Fibroblast of villous mesenchyme (primary cell): ENCODE data around the gene ITIH5. TPM values are rescaled to one million over a fixed set of nuclear protein-coding genes. Genes with fewer than 3 reads are reported as not detected.

ENCODE experiments used
- DNase-seq: peaks from one replicate; pipeline ENCODE4 v3.0.0-alpha.2; 2010; ENCODE audit warnings: low read depth
- H3K4me3 ChIP-seq: 2 replicates; pipeline ENCODE4 v1.5.1; 2011; ENCODE audit warnings: low read depth, mild to moderate bottlenecking, low read length
- total RNA-seq: library from RNA; depleted of rRNA; stranded (reverse); fragments of >200 nt; gene quantifications from 2 replicates; pipeline ENCODE4 v1.2.3, GENCODE V29; 2012
- TF ChIP-seq, protein P1 (sequence below): IDR thresholded peaks from 2 replicates; pipeline ENCODE4 v1.5.1; 2012; ENCODE audit warnings: low read depth, mild to moderate bottlenecking, low read length; ENCODE audit not compliant: insufficient read depth

Gene ITIH5
- total RNA-seq, 1 donor, result 0.43 TPM

DNA sequence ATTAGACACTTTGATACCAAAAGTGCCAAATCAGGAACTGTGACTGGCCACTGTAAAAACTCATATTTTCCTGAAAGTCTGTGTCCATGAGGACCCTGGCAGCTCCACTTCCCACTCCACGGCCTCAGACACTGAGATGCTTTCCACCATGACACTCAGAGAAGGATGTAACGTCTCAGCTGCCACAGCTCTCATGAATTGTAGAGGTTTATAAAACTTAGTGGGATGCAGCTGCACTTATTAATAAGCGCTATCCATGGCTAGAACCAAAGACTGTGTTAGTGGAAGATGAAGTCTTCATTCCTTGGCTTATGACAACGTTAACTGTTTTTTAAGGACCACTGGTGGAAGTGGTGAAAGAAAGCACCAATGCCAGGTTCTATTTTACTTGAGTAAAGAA is 121.0 kb downstream of the ITIH5 start:
- DNase-seq, result no peak
- no peak overlapping the region for H3K4me3 ChIP-seq
- TF ChIP-seq, protein P1, sequence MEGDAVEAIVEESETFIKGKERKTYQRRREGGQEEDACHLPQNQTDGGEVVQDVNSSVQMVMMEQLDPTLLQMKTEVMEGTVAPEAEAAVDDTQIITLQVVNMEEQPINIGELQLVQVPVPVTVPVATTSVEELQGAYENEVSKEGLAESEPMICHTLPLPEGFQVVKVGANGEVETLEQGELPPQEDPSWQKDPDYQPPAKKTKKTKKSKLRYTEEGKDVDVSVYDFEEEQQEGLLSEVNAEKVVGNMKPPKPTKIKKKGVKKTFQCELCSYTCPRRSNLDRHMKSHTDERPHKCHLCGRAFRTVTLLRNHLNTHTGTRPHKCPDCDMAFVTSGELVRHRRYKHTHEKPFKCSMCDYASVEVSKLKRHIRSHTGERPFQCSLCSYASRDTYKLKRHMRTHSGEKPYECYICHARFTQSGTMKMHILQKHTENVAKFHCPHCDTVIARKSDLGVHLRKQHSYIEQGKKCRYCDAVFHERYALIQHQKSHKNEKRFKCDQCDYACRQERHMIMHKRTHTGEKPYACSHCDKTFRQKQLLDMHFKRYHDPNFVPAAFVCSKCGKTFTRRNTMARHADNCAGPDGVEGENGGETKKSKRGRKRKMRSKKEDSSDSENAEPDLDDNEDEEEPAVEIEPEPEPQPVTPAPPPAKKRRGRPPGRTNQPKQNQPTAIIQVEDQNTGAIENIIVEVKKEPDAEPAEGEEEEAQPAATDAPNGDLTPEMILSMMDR, result no peak

DNA sequence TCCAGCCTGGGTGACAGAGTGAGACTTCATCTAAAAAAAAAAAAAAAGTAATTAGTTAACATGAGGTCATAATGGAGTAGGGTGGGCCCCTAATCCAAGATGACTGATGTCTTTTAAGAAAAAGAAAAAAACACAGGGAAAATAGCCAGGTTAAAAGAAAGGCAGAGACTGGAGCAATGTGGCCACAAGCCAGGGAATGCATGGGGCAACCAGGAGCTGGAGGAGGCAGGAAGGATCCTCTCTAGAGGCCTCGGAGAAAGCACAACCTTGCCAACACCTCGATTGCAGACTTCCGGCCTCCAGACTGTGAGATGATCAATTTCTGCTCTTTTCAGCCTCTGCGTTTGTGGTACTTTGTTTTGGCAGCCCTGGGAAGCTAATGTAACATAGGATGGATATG is 121.5 kb downstream of the ITIH5 start:
- H3K4me3 ChIP-seq, result no peak overlapping the region
- no peak for DNase-seq
- TF ChIP-seq, protein P1, result no peak

DNA sequence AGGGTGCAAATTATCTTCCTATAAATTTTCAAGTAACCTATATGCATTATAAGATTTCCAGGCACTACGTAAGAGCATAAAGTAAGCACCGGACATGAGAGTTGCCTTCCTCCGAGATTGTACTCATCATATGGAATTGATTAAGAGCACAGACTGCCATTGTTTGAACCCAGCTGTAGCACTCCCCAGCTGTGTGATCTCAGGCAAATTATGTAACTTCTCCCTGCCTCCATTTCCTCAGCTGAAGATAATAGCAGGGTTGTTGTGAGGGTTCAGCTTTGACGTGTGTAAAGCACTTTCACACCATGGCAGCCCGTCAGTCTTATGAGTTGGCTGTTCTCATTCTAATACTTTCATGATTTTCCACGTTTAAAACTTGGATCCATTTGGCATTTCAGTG is 122.6 kb downstream of the ITIH5 start:
- H3K4me3 ChIP-seq, result no peak overlapping the region
- TF ChIP-seq, protein P1, result no peak
- DNase-seq, result no peak

GRCh38 chr10:7542189-7542914 is 124.4 kb downstream of the ITIH5 start:
- TF ChIP-seq, protein P1, result no peak
- DNase-seq, result no peak

DNA sequence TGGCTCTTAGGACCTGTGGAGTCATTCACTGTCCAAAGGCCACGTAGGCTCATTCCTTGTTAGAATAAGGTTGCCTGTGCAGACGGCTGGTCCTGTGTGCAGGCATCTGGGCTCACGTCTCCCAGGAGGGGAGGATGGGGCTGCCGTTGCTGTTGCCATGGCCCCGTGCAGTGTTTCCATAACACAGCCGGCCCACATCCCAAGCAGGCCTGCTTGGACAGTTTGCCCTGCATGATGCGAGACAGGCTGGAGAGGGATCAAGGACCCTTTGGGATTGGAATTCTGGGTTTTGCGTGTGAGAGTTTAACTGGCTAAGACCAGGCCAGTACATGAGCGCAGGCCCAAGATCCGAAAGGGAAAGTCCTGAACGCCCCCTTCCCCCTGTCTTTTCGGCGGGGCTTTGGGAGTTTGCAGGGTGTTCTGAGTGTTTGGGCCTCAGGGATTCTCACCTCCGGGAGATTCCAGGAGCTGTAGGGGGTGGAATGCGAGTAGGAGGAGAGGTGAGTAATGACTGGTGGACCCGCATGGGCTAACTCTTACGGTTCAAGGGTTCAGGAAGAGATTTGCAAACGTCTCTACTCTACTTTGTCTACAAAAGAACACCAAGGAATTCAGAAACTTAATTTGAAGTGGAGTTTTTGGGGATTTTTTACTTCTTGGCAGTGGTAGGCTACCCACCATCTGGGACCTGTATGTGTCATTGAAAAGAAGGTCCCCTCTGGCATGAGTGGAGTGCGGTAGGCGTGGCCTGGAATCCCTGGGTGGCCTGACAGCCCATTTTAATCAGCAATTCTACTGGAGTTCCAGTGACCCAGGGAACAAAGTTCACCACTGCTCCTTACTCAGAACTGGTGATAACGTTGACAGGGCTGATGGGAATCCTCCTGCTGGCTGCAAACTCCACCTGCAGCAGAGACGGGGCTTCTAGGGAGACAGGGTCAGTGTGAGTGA is 125.4 kb downstream of the ITIH5 start:
- no peak for DNase-seq
- no peak overlapping the region for H3K4me3 ChIP-seq
- TF ChIP-seq, protein P1, result no peak

More at GRCh38 chr10:7542189-7542914, 124.4 kb downstream of the ITIH5 start:
- no peak overlapping the region for H3K4me3 ChIP-seq

- no peak for DNase-seq
- no peak overlapping the region for H3K4me3 ChIP-seq
- TF ChIP-seq, protein P1, result no peak
Observed at GRCh38 chr10:7538970-7539654, 127.7 kb downstream of the ITIH5 start.
